Astrocyte (in vitro differentiated cells and primary cell): ENCODE data around the gene TRAF3IP1. TPM values are rescaled to one million over a fixed set of nuclear protein-coding genes. Genes with fewer than 3 reads are reported as not detected.

ENCODE experiments used
- DNase-seq: peaks from one replicate; pipeline ENCODE4 v3.0.0-alpha.2; 2010; ENCODE audit warnings: low read depth
- FAIRE-seq: peaks from 2 replicates; lab custom pipeline; 2011; peaks lifted over from hg19 to GRCh38; lab: Jason Lieb, UNC
- H2AFZ ChIP-seq: 2 replicates; pipeline ENCODE4 v1.6.0; 2012; ENCODE audit warnings: low read depth, low read length, inconsistent platforms
- H3K27ac ChIP-seq: 2 replicates; pipeline ENCODE4 v1.5.1; 2011; ENCODE audit warnings: low read depth, low read length, inconsistent platforms
- H3K27me3 ChIP-seq: 2 replicates; pipeline ENCODE4 v1.6.0; 2011; ENCODE audit warnings: low read length, inconsistent platforms; ENCODE audit not compliant: insufficient read depth
- H3K36me3 ChIP-seq: 2 replicates; pipeline ENCODE4 v1.5.1; 2011; ENCODE audit warnings: low read length, inconsistent platforms; ENCODE audit not compliant: insufficient read depth
- H3K4me1 ChIP-seq: 2 replicates; pipeline ENCODE4 v1.5.1; 2011; ENCODE audit warnings: low read length, inconsistent platforms; ENCODE audit not compliant: insufficient read depth
- H3K4me2 ChIP-seq: 2 replicates; pipeline ENCODE4 v1.6.0; 2012; ENCODE audit warnings: low read length, inconsistent platforms
- H3K4me3 ChIP-seq: 2 replicates; pipeline ENCODE4 v1.5.1; 2011; ENCODE audit warnings: low read depth, mild to moderate bottlenecking, low read length, inconsistent platforms; ENCODE audit not compliant: insufficient read depth
- H3K79me2 ChIP-seq: 2 replicates; pipeline ENCODE4 v1.6.0; 2012; ENCODE audit warnings: mild to moderate bottlenecking, low read length, inconsistent platforms; ENCODE audit not compliant: insufficient read depth
- H3K9ac ChIP-seq: 2 replicates; pipeline ENCODE4 v1.6.0; 2012; ENCODE audit warnings: mild to moderate bottlenecking, low read length, inconsistent platforms
- H3K9me3 ChIP-seq: 2 replicates; pipeline ENCODE4 v1.5.1; 2012; ENCODE audit warnings: low read depth, mild to moderate bottlenecking, low read length, inconsistent platforms; ENCODE audit not compliant: insufficient read depth
- H4K20me1 ChIP-seq: 2 replicates; pipeline ENCODE4 v1.6.0; 2012; ENCODE audit warnings: low read length, inconsistent platforms; ENCODE audit not compliant: insufficient read depth
- H3K27ac Mint-ChIP-seq: one replicate; pipeline ENCODE4 v1.8.0; 2021; ENCODE audit warnings: mild to moderate bottlenecking, mixed read lengths; ENCODE audit not compliant: unreplicated experiment
- H3K27me3 Mint-ChIP-seq: one replicate; pipeline ENCODE4 v1.8.0; 2021; ENCODE audit warnings: low read depth, mixed read lengths; ENCODE audit not compliant: unreplicated experiment
- H3K36me3 Mint-ChIP-seq: one replicate; pipeline ENCODE4 v1.8.0; 2021; ENCODE audit warnings: low read depth, mixed read lengths; ENCODE audit not compliant: unreplicated experiment
- H3K4me1 Mint-ChIP-seq: one replicate; pipeline ENCODE4 v1.8.0; 2021; ENCODE audit warnings: low read depth, mixed read lengths; ENCODE audit not compliant: unreplicated experiment
- H3K4me3 Mint-ChIP-seq: one replicate; pipeline ENCODE4 v1.8.0; 2021; ENCODE audit warnings: mild to moderate bottlenecking, moderate library complexity, mixed read lengths; ENCODE audit not compliant: unreplicated experiment
- H3K9me3 Mint-ChIP-seq: one replicate; pipeline ENCODE4 v1.8.0; 2021; ENCODE audit warnings: mild to moderate bottlenecking, mixed read lengths; ENCODE audit not compliant: unreplicated experiment
- EZH2 ChIP-seq: IDR thresholded peaks from 2 replicates; pipeline ENCODE4 v1.6.1; 2012; ENCODE audit warnings: mild to moderate bottlenecking, low read length, inconsistent platforms; ENCODE audit not compliant: insufficient read depth
- total RNA-seq: library from RNA; stranded (reverse); gene quantifications from 2 replicates; pipeline ENCODE4 v1.2.1, GENCODE V29; 2021
- TF ChIP-seq, protein P1 (sequence below): IDR thresholded peaks from 2 replicates; pipeline ENCODE4 v1.5.1; 2011; ENCODE audit warnings: low read depth, mild to moderate bottlenecking, inconsistent platforms, low read length, moderate library complexity; ENCODE audit not compliant: insufficient read depth

The TRAF3IP1 gene
- total RNA-seq, 1 donor from 2014 or later: 19.6 TPM

DNA sequence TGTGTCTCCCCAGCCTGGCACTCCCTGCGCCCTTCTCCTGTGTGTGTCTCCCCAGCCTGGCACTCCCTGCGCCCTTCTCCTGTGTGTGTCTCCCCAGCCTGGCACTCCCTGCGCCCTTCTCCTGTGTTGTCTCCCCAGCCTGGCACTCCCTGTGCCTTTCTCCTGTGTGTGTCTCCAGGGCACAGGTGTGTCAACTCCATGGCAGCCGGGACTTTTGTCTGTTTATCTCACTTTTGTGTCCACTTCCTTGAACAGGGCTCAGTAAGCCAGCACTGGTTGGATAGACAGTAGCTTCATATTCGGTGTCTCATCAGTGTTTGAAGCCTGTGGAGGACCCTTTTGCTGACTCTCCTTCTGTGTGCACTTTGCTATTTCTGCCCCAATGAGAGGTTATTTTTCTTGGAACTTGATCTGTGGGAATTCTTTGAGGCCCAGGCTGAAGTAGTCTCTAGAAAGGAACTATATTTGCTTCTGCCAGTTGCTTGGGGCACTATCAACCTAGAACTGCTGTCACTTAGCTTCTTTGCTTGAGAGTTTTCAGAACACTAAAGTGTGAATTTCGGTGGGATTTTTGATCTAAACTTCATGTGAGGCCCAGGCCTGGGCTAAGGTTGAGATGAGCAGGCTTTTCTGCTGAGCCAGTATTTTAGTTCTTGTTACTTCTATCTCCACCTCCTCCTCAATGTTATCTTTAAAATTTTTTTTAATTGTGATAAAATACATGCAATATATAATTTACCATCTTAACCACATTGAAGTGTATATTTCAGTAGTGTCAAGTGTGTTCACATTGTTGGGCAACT, 98.1 kb downstream of the TRAF3IP1 start:
- H3K4me1 Mint-ChIP-seq: peaks cover 19% of the 10 kb centered on the region
- Histone ChIP-seq H2AFZ (no peak overlapping the region), H3K36me3 (no peaks in the 10 kb centered on the region), H3K9me3 (peaks cover 7% of the 10 kb centered on the region), H3K4me3 (no peak overlapping the region), H3K27me3 (no peaks in the 10 kb centered on the region), H3K9ac (no peak overlapping the region), H3K27ac (no peak overlapping the region), H3K79me2 (no peaks in the 10 kb centered on the region), H4K20me1 (no peaks in the 10 kb centered on the region), H3K4me1 (peaks cover 10% of the 10 kb centered on the region), H3K4me2 (no peak overlapping the region)
- DNase-seq: no peak
- H3K27me3 Mint-ChIP-seq: no peaks in the 10 kb centered on the region
- peaks cover 2% of the 10 kb centered on the region for H3K9me3 Mint-ChIP-seq
- H3K36me3 Mint-ChIP-seq: peaks cover 6% of the 10 kb centered on the region
- H3K27ac Mint-ChIP-seq: no peak overlapping the region
- no peak for FAIRE-seq
- no peak overlapping the region for H3K4me3 Mint-ChIP-seq
- TF ChIP-seq, protein P1, sequence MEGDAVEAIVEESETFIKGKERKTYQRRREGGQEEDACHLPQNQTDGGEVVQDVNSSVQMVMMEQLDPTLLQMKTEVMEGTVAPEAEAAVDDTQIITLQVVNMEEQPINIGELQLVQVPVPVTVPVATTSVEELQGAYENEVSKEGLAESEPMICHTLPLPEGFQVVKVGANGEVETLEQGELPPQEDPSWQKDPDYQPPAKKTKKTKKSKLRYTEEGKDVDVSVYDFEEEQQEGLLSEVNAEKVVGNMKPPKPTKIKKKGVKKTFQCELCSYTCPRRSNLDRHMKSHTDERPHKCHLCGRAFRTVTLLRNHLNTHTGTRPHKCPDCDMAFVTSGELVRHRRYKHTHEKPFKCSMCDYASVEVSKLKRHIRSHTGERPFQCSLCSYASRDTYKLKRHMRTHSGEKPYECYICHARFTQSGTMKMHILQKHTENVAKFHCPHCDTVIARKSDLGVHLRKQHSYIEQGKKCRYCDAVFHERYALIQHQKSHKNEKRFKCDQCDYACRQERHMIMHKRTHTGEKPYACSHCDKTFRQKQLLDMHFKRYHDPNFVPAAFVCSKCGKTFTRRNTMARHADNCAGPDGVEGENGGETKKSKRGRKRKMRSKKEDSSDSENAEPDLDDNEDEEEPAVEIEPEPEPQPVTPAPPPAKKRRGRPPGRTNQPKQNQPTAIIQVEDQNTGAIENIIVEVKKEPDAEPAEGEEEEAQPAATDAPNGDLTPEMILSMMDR: no peak
- TF ChIP-seq EZH2: no peak

DNA sequence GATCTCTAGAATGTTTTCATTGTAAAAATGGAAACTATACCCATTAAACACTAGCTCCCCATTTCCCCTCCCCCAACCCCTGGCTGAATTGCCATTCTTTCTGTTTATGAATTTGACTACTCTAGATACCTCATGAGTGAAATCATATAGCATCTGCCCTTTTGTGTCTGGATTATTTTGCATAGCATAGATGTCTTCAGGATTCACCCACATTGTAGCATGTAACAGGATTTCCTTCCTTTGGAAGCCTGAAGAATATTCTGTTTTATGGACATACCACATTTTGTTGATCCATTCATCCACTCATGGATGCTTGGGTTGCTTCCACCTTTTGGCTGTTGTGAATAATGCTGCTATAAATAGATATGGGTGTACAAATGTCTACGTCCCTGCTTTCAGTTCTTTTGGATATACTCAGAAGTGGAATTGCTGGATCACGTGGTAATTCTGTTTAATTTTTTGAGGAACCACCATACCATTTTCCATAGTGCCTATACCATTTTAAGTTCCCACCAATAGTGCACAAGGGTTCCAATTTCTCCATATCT, 98.8 kb downstream of the TRAF3IP1 start:
- Histone ChIP-seq H3K9me3 (peaks cover 7% of the 10 kb centered on the region), H4K20me1 (no peaks in the 10 kb centered on the region), H3K4me1 (peaks cover 17% of the 10 kb centered on the region), H3K27ac (no peak overlapping the region), H3K9ac (no peak overlapping the region), H3K27me3 (no peaks in the 10 kb centered on the region), H3K36me3 (no peaks in the 10 kb centered on the region), H2AFZ (no peak overlapping the region), H3K4me2 (no peak overlapping the region), H3K79me2 (no peaks in the 10 kb centered on the region), H3K4me3 (no peak overlapping the region)
- H3K27me3 Mint-ChIP-seq: no peaks in the 10 kb centered on the region
- H3K9me3 Mint-ChIP-seq: peaks cover 2% of the 10 kb centered on the region
- no peak for FAIRE-seq
- TF ChIP-seq, protein P1: no peak
- no peak overlapping the region for H3K4me3 Mint-ChIP-seq
- H3K4me1 Mint-ChIP-seq: peaks cover 23% of the 10 kb centered on the region
- DNase-seq: no peak
- H3K27ac Mint-ChIP-seq: no peak overlapping the region
- H3K36me3 Mint-ChIP-seq: peaks cover 6% of the 10 kb centered on the region

DNA sequence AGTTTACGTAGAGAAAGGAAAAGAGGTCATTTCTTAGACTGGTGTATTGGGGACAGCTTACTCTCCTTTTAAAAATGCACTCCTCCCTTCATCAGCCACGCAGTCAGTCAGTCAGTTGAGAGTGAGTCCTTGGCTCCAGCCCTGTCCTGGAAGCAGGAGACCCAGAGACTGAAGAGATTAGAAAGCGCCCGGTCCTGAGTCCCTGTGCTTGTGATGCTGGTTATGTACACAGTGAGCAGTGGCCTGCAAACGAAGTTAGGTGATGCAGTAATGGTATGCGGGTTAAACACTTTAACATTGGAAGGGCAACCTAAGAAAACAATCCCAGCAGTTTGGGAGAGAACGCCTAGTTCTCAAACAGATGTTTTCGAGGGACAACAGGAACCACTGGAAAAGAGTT, 100.1 kb downstream of the TRAF3IP1 start:
- H4K20me1 ChIP-seq: no peaks in the 10 kb centered on the region
- H3K9me3 Mint-ChIP-seq: peaks cover 2% of the 10 kb centered on the region
- no peaks in the 10 kb centered on the region for H3K27me3 Mint-ChIP-seq
- peaks cover 30% of the 10 kb centered on the region for H3K4me1 ChIP-seq
- H3K4me1 Mint-ChIP-seq: peaks cover 24% of the 10 kb centered on the region
- H3K4me3 ChIP-seq: no peak overlapping the region
- no peak overlapping the region for H3K27ac ChIP-seq
- TF ChIP-seq, protein P1: no peak
- no peak for TF ChIP-seq EZH2
- peaks cover 7% of the 10 kb centered on the region for H3K9me3 ChIP-seq
- no peak overlapping the region for H2AFZ ChIP-seq
- H3K4me2 ChIP-seq: no peak overlapping the region
- FAIRE-seq (no peak), DNase-seq (no peak)
- H3K36me3 ChIP-seq: no peaks in the 10 kb centered on the region
- no peak overlapping the region for H3K9ac ChIP-seq
- no peaks in the 10 kb centered on the region for H3K79me2 ChIP-seq
- peaks cover 6% of the 10 kb centered on the region for H3K36me3 Mint-ChIP-seq
- H3K27me3 ChIP-seq: no peaks in the 10 kb centered on the region
- no peak overlapping the region for H3K4me3 Mint-ChIP-seq
- no peak overlapping the region for H3K27ac Mint-ChIP-seq
